ENCODE results near the gene SDHAF2.

Gene SDHAF2

DNA sequence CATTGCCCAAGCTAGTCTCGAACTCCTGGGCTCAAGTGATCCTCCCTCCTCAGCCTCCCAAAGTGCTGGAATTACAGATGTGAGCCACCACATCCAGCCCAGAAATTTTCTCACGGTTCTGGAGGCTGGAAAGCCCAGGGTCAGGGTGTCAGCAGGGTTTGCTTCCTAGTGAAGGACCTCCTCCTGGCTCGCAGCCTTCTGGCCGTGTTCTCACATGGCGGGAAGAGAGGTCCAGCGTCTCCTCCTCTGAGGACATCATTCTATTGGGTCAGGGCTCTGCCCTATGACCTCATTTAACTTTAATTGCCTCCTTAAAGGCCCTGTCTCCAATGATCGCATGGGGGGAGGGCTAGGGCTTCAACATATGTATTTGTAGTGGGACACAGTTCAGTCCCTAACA is 38.1 kb downstream of the SDHAF2 start (continued):
- TF ChIP-seq BCL11A (tag by site-specific recombination; IDR thresholded peaks at IDR 0.05; ENCODE audit: low read depth) (no peak), SALL2 (tag by site-specific recombination; IDR thresholded peaks at IDR 0.05; ENCODE audit: borderline replicate concordance) (no peak), HOXC10 (CRISPR knock-in tag; IDR thresholded peaks at IDR 0.05) (no peak), ZNF843 (tag by site-specific recombination; IDR thresholded peaks at IDR 0.05) (no peak), GLIS2 (tag by site-specific recombination; IDR thresholded peaks at IDR 0.05) (no peak), ZNF670 (tag by site-specific recombination; IDR thresholded peaks at IDR 0.05; ENCODE audit: low read depth) (no peak)

DNA sequence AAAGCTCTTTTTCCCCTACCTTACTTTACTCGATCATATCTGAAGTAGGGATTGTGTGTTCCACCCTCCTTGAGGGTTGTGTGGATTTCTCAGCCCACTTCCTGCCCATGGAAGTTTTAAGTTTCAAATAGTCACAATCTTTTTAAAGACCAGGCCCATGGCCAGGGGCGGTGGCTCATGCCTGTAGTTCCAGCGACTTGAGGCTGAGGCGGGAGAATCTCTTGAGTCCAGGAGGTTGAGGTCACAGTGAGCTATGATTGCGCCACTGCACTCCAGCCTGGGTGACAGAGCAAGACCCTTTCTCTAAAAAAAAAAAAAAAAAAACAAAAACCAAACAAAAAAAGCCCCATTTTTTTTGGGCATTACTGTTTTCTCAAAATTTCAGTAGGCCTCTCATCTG is 42.4 kb downstream of the SDHAF2 start:
- Histone ChIP-seq H3K4me3 (ENCODE audit: low read depth, low read length) (no peak overlapping the region), H3K9me3 (ENCODE audit: control insufficient read depth, insufficient read depth, low read depth, low read length) (no peaks in the 10 kb centered on the region), H3K36me3 (ENCODE audit: control insufficient read depth in 2 of 2, insufficient read depth in 1 of 2, low read length in 2 of 2) (peaks cover 0 to 14% of the 10 kb centered on the region in 2 experiments; a peak in 1 of 3 replicates), H3K4me1 (ENCODE audit: control insufficient read depth, insufficient read depth, low read length) (no peaks in the 10 kb centered on the region), H3K27ac (ENCODE audit: extremely low read depth, low read depth, low read length) (no peak overlapping the region)
- ChIA-PET CTCF (interaction anchor here (0.6 to 11.7 kb wide), 7 partner anchors 11 to 224 kb away, joined by 3 to 325 read pairs (median 3); partner anchors contain the start of gene LRRC10B), POLR2A (no interaction called here)
- TF ChIP-seq ZNF48 (tag by site-specific recombination; IDR thresholded peaks at IDR 0.05): no peak
- TF ChIP-seq, protein P1, sequence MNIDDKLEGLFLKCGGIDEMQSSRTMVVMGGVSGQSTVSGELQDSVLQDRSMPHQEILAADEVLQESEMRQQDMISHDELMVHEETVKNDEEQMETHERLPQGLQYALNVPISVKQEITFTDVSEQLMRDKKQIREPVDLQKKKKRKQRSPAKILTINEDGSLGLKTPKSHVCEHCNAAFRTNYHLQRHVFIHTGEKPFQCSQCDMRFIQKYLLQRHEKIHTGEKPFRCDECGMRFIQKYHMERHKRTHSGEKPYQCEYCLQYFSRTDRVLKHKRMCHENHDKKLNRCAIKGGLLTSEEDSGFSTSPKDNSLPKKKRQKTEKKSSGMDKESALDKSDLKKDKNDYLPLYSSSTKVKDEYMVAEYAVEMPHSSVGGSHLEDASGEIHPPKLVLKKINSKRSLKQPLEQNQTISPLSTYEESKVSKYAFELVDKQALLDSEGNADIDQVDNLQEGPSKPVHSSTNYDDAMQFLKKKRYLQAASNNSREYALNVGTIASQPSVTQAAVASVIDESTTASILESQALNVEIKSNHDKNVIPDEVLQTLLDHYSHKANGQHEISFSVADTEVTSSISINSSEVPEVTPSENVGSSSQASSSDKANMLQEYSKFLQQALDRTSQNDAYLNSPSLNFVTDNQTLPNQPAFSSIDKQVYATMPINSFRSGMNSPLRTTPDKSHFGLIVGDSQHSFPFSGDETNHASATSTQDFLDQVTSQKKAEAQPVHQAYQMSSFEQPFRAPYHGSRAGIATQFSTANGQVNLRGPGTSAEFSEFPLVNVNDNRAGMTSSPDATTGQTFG (tag by site-specific recombination; IDR thresholded peaks at IDR 0.05; ENCODE audit: borderline replicate concordance): no peak
- TF ChIP-seq ZNF23 (tag by site-specific recombination; IDR thresholded peaks at IDR 0.05; ENCODE audit: borderline replicate concordance): no peak
- TF ChIP-seq, protein P2, sequence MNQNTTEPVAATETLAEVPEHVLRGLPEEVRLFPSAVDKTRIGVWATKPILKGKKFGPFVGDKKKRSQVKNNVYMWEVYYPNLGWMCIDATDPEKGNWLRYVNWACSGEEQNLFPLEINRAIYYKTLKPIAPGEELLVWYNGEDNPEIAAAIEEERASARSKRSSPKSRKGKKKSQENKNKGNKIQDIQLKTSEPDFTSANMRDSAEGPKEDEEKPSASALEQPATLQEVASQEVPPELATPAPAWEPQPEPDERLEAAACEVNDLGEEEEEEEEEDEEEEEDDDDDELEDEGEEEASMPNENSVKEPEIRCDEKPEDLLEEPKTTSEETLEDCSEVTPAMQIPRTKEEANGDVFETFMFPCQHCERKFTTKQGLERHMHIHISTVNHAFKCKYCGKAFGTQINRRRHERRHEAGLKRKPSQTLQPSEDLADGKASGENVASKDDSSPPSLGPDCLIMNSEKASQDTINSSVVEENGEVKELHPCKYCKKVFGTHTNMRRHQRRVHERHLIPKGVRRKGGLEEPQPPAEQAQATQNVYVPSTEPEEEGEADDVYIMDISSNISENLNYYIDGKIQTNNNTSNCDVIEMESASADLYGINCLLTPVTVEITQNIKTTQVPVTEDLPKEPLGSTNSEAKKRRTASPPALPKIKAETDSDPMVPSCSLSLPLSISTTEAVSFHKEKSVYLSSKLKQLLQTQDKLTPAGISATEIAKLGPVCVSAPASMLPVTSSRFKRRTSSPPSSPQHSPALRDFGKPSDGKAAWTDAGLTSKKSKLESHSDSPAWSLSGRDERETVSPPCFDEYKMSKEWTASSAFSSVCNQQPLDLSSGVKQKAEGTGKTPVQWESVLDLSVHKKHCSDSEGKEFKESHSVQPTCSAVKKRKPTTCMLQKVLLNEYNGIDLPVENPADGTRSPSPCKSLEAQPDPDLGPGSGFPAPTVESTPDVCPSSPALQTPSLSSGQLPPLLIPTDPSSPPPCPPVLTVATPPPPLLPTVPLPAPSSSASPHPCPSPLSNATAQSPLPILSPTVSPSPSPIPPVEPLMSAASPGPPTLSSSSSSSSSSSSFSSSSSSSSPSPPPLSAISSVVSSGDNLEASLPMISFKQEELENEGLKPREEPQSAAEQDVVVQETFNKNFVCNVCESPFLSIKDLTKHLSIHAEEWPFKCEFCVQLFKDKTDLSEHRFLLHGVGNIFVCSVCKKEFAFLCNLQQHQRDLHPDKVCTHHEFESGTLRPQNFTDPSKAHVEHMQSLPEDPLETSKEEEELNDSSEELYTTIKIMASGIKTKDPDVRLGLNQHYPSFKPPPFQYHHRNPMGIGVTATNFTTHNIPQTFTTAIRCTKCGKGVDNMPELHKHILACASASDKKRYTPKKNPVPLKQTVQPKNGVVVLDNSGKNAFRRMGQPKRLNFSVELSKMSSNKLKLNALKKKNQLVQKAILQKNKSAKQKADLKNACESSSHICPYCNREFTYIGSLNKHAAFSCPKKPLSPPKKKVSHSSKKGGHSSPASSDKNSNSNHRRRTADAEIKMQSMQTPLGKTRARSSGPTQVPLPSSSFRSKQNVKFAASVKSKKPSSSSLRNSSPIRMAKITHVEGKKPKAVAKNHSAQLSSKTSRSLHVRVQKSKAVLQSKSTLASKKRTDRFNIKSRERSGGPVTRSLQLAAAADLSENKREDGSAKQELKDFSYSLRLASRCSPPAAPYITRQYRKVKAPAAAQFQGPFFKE (tag by site-specific recombination; IDR thresholded peaks at IDR 0.05; ENCODE audit: borderline replicate concordance): no peak
- no peak for TF ChIP-seq ZNF138 (tag by site-specific recombination; IDR thresholded peaks at IDR 0.05; ENCODE audit: borderline replicate concordance)
- TF ChIP-seq, protein P3, sequence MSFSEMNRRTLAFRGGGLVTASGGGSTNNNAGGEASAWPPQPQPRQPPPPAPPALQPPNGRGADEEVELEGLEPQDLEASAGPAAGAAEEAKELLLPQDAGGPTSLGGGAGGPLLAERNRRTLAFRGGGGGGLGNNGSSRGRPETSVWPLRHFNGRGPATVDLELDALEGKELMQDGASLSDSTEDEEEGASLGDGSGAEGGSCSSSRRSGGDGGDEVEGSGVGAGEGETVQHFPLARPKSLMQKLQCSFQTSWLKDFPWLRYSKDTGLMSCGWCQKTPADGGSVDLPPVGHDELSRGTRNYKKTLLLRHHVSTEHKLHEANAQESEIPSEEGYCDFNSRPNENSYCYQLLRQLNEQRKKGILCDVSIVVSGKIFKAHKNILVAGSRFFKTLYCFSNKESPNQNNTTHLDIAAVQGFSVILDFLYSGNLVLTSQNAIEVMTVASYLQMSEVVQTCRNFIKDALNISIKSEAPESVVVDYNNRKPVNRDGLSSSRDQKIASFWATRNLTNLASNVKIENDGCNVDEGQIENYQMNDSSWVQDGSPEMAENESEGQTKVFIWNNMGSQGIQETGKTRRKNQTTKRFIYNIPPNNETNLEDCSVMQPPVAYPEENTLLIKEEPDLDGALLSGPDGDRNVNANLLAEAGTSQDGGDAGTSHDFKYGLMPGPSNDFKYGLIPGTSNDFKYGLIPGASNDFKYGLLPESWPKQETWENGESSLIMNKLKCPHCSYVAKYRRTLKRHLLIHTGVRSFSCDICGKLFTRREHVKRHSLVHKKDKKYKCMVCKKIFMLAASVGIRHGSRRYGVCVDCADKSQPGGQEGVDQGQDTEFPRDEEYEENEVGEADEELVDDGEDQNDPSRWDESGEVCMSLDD (tag by site-specific recombination; IDR thresholded peaks at IDR 0.05): no peak
- TF ChIP-seq ZNF629 (tag by site-specific recombination; IDR thresholded peaks at IDR 0.05): no peak

Measured in HEK293 (cell line).